GM21737 (cell line): ENCODE results near the gene PRKG1.

Experiments used
- ATAC-seq: cut with Tn5 transposase; IDR thresholded peaks from one replicate; pipeline ENCODE4 v1.9.1; 2021; ENCODE audit warnings: mild to moderate bottlenecking, moderate library complexity; ENCODE audit not compliant: unreplicated experiment

Gene PRKG1

DNA sequence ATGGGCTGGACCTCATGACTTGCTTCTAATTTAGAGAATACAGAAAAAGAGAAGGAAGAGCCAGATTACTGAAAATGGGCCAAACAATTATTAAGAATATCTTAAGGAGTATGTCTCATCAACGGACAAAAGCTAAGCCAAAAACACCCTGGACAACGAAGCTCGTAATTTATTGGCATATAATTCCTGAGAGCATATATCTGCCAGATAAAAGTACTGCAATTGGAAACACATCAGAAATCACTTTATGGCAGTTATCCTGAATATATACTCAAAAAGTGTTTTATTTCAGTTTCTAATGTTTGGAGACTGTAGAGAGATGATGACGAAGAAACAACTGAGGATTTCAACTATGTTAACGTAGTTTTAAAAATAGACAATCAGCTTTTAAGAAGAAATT lies 413.3 kb downstream of the PRKG1 start:
- ATAC-seq, result no peak

DNA sequence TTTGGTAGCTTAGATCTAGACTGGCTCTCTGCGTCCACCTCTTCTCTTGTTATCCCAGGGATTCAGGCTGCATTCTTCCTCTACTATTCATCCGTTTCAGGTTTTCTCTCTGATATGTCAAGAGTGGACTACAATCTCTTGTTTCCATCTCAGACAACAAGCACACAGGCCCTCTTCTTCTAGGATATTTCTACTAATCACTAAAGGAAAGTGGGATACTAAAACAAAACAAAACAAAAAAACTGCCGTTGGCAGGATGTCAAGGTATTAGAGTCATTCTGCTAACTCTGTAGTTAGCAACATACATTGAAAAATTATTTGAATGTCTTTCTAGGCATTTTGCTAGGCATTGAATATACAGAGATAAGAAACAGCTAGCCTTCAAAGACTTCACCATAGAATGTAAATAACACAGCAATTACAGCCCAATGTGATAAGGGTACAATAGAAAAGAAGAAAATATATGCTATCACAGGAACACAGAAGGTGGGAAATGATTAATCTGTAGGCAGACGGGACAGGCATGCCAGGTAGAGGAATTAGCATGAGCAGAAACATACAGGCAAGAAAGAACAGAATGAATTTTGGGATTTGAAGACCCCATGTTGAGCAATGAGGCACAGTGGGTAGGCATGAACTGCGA lies 414.6 kb downstream of the PRKG1 start:
- ATAC-seq, result no peak

DNA sequence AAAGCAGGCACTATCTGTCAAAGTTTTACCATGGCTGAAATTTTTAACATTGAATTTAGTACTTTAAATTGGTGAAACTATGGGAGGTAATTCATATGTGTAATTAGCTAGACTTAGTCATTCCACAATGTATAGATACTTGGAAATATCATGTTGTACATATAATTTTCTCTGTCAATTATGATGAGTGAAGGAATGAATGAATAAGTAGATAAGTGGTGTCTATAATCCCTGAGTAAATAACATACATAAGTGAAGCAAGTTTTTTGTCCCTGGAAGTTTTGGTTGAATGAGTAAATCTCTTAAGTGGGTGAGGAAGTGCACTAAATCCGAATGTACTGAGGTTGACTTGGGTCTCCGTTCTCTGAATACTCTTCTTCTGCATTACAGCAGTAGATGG lies 424.1 kb downstream of the PRKG1 start:
- ATAC-seq, result no peak

DNA sequence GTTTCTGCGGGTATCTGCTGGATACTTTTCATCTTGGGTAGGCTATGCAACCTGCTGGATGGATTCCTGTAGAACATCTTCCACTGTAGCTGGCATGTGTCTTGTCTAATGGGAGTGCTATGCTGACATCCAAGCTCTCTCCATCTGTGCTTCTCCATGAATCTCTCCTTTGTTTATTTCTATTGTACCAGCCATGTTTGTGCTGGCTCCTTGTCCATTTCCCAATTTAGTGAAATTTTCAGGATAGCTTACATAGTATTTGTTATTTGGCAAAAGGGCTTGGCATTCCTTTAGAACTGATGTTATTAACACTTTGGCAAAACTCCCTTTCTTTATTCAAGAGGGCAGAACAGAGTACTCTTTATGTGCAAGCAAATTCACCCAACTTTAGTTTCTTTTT lies 427.1 kb downstream of the PRKG1 start:
- ATAC-seq, result no peak

DNA sequence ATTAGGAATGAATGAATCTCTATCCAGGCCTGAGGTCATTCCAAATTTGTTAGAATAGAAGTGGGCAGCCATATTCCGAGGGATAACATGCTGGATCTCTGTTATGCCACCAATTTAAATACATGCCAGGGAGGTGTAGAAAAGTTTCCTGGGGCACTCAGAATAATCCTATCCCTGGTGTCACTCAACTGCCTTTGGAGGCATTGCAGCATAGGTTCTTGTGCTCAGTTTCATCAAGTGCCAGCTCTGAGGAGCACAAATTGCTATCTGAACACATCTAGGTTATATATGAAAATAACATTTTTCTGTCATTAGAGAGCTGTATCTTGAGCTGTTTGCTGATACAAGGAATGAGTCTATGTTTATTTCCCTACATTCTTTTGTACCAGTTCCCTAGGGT lies 427.8 kb downstream of the PRKG1 start:
- ATAC-seq, result no peak

DNA sequence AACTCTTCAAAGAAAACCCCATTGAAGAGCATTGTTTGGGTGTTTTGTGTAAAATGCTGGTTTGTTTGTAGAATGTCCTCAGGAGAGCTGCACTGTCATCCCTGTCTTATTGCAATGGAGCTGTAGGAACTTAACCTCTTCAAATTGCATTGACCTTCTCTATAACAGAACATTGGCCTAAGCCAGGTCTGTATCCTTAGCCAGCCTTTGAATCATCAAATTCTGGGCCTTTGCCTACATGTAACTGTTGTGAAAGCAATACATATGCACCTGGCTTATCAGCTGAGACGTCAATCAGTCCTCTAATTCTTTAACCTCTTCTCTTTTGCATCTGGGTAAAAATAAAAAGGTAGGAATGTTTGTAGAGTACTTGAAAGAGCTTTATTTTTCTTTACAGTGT lies 429.1 kb downstream of the PRKG1 start:
- ATAC-seq, result no peak

DNA sequence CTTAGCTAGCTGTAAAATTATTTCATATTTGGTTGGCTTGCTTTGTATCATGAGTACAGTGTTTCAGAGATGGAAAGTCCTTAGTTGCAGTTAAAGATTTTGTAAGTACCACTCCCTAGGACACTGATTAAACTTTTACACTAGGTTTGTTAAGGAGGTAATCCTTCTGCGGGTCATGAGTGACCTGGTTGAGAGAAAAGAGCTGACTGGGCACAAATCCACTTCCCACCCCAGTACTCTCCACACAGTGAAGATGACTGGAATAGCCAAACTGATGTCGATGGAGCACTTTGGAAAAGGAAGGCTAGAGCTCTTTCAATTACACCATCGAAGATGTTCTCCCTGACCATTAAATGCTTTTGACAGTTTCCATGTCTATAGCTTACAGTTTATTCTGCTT lies 433.2 kb downstream of the PRKG1 start:
- ATAC-seq, result no peak

DNA sequence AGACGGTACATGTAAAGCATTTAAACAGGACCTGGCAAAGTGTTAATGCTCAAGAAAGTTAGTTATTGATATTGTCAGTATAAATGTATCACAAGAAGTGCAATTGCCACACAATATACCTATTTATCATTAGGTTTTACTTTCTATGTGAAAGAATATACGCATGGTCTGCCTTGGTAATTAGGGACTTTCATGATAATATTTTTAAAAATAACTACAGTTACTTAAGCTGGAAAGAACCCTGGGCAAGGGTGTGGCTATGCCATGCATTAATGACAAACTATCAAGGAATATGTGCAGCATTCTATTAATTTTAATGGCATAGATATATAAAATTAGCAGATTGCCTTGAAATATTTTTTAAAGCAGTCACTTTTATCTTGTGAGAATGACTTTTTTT lies 433.9 kb downstream of the PRKG1 start:
- ATAC-seq, result no peak

DNA sequence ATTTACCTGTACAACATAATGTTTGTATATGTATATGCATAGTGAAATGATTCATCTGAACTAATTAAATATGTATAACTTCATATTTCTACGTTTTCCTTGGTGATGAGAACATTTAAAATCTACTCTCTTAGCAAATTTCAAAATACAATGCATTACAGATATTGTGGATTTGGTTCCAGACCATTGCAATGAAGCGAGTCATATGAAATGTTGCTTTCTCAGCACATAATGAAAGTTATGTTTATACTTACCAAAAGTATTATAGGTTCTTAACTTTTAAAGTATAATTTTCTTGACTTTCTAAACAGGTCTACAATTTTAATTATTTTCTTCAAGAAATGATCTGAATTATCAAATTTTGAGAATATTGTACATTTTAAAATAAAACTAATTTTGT lies 435.9 kb downstream of the PRKG1 start:
- no peak for ATAC-seq

DNA sequence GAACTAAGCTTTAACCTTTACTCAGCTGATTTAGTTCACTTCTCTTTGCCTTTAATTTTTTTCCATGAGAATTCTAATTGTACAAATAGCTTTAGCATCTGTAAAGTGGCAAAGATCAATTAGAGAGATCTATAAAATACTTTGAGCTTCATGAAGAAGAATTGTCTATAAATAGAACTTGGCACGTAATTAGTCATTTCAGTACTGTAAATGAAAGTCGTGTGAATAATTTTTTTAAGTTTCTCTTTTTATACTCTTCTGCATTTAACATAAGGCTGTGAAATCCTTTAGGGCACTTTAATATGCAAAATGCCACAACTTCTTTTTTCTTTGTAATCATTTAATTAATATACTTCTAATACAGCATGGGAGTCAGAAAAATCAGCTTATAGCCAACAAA lies 447.3 kb downstream of the PRKG1 start:
- no peak for ATAC-seq

DNA sequence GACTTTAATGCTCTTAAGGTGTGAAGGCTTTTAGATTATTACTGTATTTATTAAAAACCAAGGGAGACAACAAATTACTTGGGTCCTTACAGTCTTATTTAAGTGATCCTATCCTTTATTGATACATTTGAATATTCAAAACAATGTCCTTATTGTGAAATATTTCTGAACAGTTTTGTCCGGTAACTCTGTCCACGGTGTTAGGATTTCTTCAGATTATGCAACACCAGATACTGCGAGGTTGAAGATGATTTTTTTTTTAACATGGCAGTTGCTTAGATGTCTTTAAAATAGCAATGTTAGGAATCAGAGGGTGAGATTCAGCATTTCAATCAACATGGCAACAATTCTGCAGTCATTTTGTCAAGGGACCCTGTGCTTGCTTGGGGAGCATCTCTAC lies 448.6 kb downstream of the PRKG1 start:
- no peak for ATAC-seq

DNA sequence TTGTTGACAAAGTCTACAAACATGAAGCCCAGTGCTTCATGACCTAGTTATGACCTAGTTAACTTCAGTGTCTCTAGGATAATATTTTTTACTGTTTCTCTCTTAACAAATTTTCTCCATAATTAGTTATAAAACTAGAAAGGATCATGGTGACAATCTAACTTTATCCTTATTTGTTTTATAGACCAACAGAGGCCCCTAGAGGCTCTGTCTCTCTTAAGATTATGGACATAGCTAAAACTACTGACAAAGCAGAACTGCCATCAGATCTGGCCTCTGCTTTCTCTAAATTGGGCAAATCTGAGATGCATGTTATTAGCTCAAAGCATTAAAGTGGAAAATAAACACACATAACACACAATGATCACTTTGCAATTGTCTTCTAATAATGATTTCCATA lies 449.2 kb downstream of the PRKG1 start:
- ATAC-seq, result no peak

DNA sequence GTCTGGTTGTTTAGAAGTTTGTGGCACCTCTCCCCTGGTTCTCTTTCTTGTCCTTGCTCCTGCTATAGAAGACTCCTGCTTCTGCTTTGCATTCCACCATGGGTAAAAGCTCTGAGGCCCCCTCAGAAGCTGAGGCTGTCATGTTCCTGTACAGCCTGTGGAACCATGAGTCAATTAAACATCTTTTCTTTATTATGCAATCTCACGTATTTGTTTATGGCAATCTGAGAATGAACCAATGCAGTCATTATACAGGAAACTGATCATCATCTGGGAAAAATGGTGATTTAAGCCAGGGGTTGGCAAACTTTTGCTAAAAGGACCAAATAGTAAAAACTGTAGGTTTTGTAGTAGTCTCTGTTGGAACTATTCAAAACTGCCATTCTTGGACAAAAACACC lies 449.8 kb downstream of the PRKG1 start:
- ATAC-seq, result no peak

DNA sequence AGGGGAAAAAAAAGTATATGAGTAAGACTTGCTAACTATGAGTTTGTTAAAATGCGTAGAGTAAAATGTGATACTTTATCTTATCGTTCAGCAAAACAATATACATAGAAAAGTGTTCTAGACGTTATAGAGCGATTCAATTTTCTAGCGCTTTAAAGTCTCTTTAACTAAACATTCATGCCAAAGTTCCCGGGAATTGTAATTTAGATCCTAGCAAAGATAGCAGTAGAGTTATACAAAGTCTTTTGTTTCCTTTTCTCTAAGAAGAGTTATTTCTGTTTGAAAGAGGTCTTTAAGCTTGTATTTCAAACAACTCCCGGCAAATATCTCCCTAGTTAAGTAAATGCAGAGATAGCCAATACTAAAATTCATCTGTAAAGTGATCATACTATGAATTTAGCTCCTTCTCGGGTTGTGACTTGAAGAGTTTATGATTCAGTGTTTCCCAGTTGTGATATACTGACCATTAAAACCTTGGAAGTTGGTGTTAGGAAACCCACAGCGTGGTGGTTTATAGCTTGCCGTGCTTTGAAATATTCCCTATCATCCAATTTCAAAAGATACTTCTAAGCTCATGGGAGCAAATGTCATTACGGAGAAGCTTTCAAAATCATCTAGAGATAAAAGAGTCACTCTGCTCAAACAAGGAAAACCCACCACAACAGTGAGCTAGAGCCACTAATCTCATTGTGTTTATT lies 453.4 kb downstream of the PRKG1 start:
- ATAC-seq, result no peak

DNA sequence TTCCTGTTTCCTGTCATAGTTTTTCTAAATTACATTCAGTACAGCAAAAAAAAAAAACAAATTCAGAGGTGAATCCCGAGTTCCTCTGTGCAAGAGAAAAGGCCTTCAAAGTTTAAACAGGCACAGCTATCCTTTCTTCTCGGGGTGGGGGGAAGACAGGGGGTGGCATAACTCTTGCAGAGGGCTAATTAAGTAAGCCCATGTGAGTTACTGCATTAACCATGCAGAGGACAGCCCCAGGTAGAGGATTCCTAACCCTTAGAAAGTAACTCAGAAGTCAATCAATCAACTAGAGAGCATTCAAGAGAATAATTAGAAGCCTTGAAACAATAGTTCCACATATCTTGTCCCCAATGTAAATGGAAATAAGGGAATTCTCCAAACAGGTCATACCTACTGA lies 454.2 kb downstream of the PRKG1 start:
- ATAC-seq, result no peak

DNA sequence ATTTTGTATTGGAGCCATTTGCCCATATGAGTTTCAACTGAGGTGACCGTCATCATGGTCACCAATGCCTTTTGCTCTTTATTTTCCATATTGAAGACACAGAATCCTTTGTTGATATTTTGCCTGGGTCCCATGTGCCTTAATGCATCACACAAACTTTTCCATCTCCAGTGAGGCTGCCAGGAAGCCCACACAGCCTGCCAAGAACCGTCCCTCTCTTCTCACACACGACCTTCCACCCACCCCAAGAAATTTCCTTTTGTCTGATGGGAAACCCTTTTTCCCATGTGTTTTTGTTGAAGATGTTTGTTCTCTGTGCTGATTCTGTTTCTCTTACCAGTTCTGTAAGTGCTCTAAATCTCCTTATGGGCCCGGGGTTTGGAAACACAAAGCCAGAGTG lies 456.3 kb downstream of the PRKG1 start:
- ATAC-seq, result no peak

DNA sequence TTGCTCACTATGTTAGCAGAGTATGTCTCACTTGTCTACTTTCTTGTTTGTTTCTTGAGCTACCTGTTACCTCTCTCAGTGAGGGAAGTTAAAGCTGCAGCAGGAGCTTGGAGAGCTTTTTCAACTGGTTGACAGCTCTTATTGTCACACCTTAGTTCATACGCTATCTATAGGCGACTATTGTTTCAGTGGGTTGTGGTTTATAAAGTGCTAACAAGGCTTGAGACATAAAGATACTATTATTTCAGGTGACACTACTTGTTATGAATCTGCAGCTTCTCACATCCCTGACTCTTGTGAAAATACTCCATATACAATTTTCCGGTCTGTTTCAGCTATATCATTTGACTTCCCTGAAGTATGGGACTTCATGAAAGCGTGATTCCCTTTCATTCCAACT lies 457.8 kb downstream of the PRKG1 start:
- no peak for ATAC-seq

DNA sequence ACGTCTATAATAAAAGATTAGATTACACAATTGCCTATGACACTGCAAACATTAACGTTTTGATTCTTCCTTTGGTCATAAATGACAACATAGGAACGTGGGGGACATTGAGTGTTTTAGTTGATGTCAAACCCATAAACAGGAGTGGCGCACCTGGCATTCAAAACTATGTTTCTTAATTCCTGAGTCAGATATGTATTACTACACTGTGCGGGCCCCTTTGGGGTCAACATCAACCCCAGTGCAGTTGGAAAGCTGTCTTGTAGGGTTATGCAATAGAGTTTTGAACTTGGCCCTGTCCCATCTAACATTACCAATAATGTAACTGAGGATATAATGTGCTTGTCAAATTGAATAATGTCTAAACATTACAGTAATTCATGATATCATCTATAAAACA lies 468.6 kb downstream of the PRKG1 start:
- no peak for ATAC-seq

DNA sequence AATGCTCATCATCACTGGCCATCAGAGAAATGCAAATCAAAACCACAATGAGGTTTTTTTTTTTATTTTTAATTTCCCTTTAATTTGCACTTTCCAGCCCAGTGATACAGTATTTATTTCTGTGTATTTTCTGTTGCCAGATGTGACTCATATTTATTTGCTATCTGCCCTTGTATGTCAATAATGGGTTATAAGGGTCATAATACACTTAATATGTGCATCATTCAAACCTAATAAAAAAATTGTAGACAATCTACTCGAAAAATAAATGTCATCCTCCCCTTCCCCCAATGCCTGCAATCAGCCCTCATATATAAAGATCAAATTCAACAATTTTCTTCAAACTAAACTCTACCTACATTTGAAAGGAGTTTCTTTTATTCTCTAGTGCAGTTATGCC lies 470.6 kb downstream of the PRKG1 start:
- no peak for ATAC-seq

DNA sequence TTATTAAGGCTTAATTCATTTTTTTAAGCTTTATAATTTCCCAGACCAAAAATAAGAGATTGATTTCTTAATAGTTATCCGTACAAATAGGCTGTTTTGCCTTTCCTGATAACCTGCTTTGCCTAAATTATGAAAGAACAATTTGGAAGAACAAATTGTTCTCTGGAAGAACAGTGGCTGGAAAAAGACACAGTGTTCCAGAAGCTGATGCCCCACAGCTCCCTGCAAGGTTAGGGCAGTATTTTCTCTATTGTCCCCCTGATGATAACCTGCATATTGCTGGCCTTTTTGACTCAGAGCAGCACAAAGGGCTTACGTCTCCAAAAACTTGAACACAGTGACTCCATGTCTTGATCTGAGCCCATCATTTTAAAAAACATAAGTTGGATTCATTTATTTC lies 473.7 kb downstream of the PRKG1 start:
- ATAC-seq, result no peak

DNA sequence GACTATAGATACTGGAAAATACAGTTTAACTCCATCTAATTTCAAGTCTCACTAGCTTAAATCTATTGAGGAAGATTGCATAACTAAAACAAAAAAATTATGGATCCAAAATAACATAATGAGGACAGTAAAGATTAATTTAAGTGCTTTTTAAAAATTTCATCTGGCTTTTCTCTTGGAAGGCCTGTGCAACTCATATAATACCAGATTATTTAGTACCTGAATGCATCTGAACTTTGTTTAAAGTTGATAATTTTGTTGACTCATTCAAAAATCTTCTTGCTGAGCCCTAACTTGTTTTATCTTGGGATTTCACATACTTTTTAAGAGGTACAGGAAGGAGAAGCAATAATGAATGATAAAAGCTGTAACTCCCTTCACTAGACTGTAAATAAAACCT lies 478.6 kb downstream of the PRKG1 start:
- no peak for ATAC-seq

DNA sequence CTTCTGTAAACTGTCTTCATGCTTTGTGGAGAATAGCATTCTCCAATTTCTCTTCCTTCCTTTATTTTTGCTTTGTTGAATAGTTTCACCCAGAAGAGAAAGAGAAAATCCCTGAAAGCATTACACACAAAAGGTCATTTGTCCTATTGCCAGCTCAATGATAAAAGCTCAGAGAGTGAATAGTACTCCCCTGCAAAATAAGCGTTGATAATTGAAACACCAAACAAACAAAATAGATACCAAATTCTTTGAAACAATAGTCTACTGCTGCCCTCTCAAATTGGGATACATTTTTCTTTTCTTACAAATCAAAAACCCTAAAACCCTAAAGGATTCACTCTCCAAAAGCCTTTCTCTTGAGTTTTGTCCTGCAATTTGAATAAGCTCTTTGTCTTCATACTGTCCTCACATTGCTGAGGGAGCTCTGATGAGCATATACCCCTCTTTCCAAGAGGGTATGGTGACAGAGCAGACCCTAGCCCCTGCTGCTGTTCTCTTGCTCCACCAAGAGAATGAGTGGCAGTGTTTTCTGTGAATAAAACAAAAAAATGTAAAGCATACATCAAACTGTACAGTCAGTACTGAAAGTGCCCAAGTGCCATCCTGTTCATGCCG lies 490.7 kb downstream of the PRKG1 start:
- no peak for ATAC-seq

DNA sequence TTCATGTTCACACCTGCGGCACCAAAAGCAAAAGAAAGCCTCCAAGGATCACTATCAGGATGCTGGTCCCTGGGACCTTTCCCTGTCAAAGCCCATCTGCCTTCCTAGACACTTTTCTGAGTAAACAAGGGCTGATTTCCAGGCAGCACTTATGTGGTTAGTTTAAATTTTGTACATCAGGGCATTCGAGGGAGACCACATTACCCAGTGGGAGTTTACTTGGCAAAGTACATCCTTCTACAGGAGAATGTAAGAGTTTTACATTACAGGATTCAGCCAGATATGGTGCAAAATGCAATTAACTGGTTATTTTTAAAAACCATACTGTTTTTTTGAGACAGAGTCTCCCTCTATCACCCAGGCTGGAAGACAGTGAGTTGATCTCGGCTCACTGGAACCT lies 493.0 kb downstream of the PRKG1 start:
- ATAC-seq, result no peak
